HCT116 (cell line): ENCODE data around the gene PPP1R37. TPM values are rescaled to one million over a fixed set of nuclear protein-coding genes. Genes with fewer than 3 reads are reported as not detected.

Source experiments
- ATAC-seq: fragments of 200-7000 bp; cut with Tn5 transposase; 2 replicates; pipeline ENCODE4 v1.9.1; 2020; ENCODE audit warnings: mild to moderate bottlenecking, moderate library complexity
- BruUV-seq: library from RNA; stranded (reverse); fragments of 400-500 nt; replicated peaks from 2 replicates; lab custom pipeline; 2021; lab: Mats Ljungman, UMichigan
- CTCF ChIA-PET: fragments of 300-600 bp; sonication (Branson Sonifier 250); formaldehyde crosslinking; loops from one replicate; lab custom pipeline; 2021; ENCODE audit warnings: antibody characterized with exemption; lab: Charles Lee
- POLR2A ChIA-PET: fragments of 300-600, 350-600 bp; sonication (Branson Sonifier 250); formaldehyde crosslinking; loops from one replicate; lab custom pipeline; 2021; ENCODE audit warnings: antibody characterized with exemption; lab: Charles Lee
- RAD21 ChIA-PET, 2 experiments: fragments of 300-600 bp; sonication (Branson Sonifier 250); formaldehyde crosslinking; loops; one replicate each; lab custom pipeline; 2023; ENCODE audit warnings: low total read pairs in 2 of 2; ENCODE audit not compliant: uncharacterized antibody in 2 of 2, unreplicated experiment in 2 of 2, low non-redundant PET in 1 of 2; lab: Charles Lee
- DNase-seq: peaks from one replicate; pipeline ENCODE4 v3.0.0-alpha.2; 2010; ENCODE audit warnings: low read depth, low spot score
- H2AFZ ChIP-seq: fragments of 200-600 bp; shearing (Covaris generic), sonication (generic); 2 replicates; pipeline ENCODE4 v1.6.1; 2017; ENCODE audit warnings: low read depth, mixed run types, mixed read lengths, antibody characterized with exemption, low read length; ENCODE audit not compliant: poor library complexity, severe bottlenecking
- H3K27ac ChIP-seq: 2 replicates; pipeline ENCODE4 v1.5.1; 2012; ENCODE audit warnings: low read depth, low read length
- H3K27me3 ChIP-seq: fragments of 200-600 bp; sonication (generic); 2 replicates; pipeline ENCODE4 v1.6.1; 2016; ENCODE audit warnings: mixed run types, low read length, mixed read lengths; ENCODE audit not compliant: insufficient read depth
- H3K36me3 ChIP-seq, 2 experiments: fragments of 200-500 bp in 1 of 2; fragments of 200-600 bp in 1 of 2; sonication (Bioruptor generic) in 1 of 2; sonication (generic) in 1 of 2; 2 replicates each; pipeline versions ENCODE4 v1.5.1 to v1.6.1; 2014 to 2016; ENCODE audit warnings: low read length in 2 of 2, inconsistent platforms in 1 of 2, mixed read lengths in 1 of 2, mixed run types in 1 of 2; ENCODE audit not compliant: insufficient read depth in 2 of 2, control insufficient read depth in 1 of 2
- H3K4me1 ChIP-seq, 2 experiments: fragments of 200-600 bp in 1 of 2; sonication (generic) in 1 of 2; 2 replicates each; pipeline versions ENCODE4 v1.5.1 to v1.6.1; 2012 to 2017; ENCODE audit warnings: low read length in 2 of 2, inconsistent platforms in 1 of 2, mild to moderate bottlenecking in 1 of 2, mixed read lengths in 1 of 2, mixed run types in 1 of 2, moderate library complexity in 1 of 2; ENCODE audit not compliant: insufficient read depth in 2 of 2, control insufficient read depth in 1 of 2
- H3K4me2 ChIP-seq: fragments of 200-600 bp; sonication (generic); 2 replicates; pipeline ENCODE4 v1.6.1; 2017; ENCODE audit warnings: mixed run types, low read length, mixed read lengths
- H3K4me3 ChIP-seq, 2 experiments: fragments of 200-600 bp in 1 of 2; sonication (generic) in 1 of 2; replicated peaks in 1 of 2; 2 replicates each; pipeline ENCODE4 v1.5.1; 2011 to 2016; ENCODE audit warnings: low read length in 2 of 2, control low read depth in 1 of 2, low read depth in 1 of 2, mild to moderate bottlenecking in 1 of 2, mixed read lengths in 1 of 2, mixed run types in 1 of 2
- H3K79me2 ChIP-seq: fragments of 200-600 bp; sonication (generic); 2 replicates; pipeline ENCODE4 v1.6.1; 2017; ENCODE audit warnings: mild to moderate bottlenecking, mixed run types, low read length, moderate library complexity, mixed read lengths; ENCODE audit not compliant: insufficient read depth
- H3K9ac ChIP-seq: fragments of 200-600 bp; sonication (generic); 2 replicates; pipeline ENCODE4 v1.6.1; 2016; ENCODE audit warnings: low read length, mixed read lengths
- H3K9me2 ChIP-seq: fragments of 200-600 bp; sonication (generic), shearing (Covaris generic); 2 replicates; pipeline ENCODE4 v1.6.1; 2017; ENCODE audit warnings: mixed run types, mild to moderate bottlenecking, moderate library complexity; ENCODE audit not compliant: insufficient read depth
- H3K9me3 ChIP-seq, 2 experiments: fragments of 200-500 bp in 1 of 2; fragments of 200-600 bp in 1 of 2; sonication (Bioruptor generic) in 1 of 2; sonication (generic) in 1 of 2; 2 replicates each; pipeline ENCODE4 v1.6.1; 2014 to 2017; ENCODE audit warnings: low read length in 2 of 2, mixed read lengths in 2 of 2, inconsistent platforms in 1 of 2, low read depth in 1 of 2, mild to moderate bottlenecking in 1 of 2, mixed run types in 1 of 2, moderate library complexity in 1 of 2; ENCODE audit not compliant: control insufficient read depth in 1 of 2, insufficient read depth in 1 of 2
- H4K20me1 ChIP-seq: fragments of 200-600 bp; sonication (generic), shearing (Covaris generic); 2 replicates; pipeline ENCODE4 v1.6.1; 2017; ENCODE audit warnings: mixed run types, mild to moderate bottlenecking, moderate library complexity; ENCODE audit not compliant: insufficient read depth
- ATF3 ChIP-seq: IDR thresholded peaks from 2 replicates; pipeline ENCODE4 v1.6.1; 2012
- CEBPB ChIP-seq: IDR thresholded peaks from 2 replicates; pipeline ENCODE4 v1.6.1; 2012; ENCODE audit warnings: low read depth
- CTCF ChIP-seq, 3 experiments: fragments of 200-600 bp in 1 of 3; sonication (generic) in 1 of 3; IDR thresholded peaks in 2 of 3; conservative IDR thresholded peaks in 1 of 3; 2 replicates each; pipeline ENCODE4 v1.5.1; 2012 to 2017; ENCODE audit warnings: low read depth in 2 of 3, low read length in 2 of 3, antibody characterized with exemption in 1 of 3, borderline replicate concordance in 1 of 3, control low read depth in 1 of 3, mild to moderate bottlenecking in 1 of 3, mixed read lengths in 1 of 3, mixed run types in 1 of 3, moderate library complexity in 1 of 3; ENCODE audit not compliant: insufficient read depth in 1 of 3
- EGR1 ChIP-seq: IDR thresholded peaks from 2 replicates; pipeline ENCODE4 v1.6.1; 2012; ENCODE audit warnings: low read depth
- EZH2phosphoT487 ChIP-seq: fragments of 200-600 bp; IDR thresholded peaks from 2 replicates; pipeline ENCODE4 v1.6.1; 2018; ENCODE audit warnings: antibody characterized with exemption, borderline replicate concordance
- JUND ChIP-seq: IDR thresholded peaks from 2 replicates; pipeline ENCODE4 v1.6.1; 2012
- MAX ChIP-seq: IDR thresholded peaks from 2 replicates; pipeline ENCODE4 v1.6.1; 2012
- RAD21 ChIP-seq: IDR thresholded peaks from 2 replicates; pipeline ENCODE4 v1.6.1; 2012; ENCODE audit warnings: low read depth, mild to moderate bottlenecking
- REST ChIP-seq: IDR thresholded peaks from 2 replicates; pipeline ENCODE4 v1.6.1; 2012; ENCODE audit warnings: low read depth
- SIN3A ChIP-seq: IDR thresholded peaks from 2 replicates; pipeline ENCODE4 v1.6.1; 2012; ENCODE audit warnings: low read depth
- SP1 ChIP-seq: IDR thresholded peaks from 2 replicates; pipeline ENCODE4 v1.6.1; 2012; ENCODE audit warnings: low read depth
- SRF ChIP-seq: IDR thresholded peaks from 2 replicates; pipeline ENCODE4 v1.6.1; 2012; ENCODE audit warnings: low read depth
- TCF7L2 ChIP-seq: IDR thresholded peaks from 2 replicates; pipeline ENCODE4 v1.7.0; 2011; ENCODE audit warnings: borderline replicate concordance, inconsistent platforms; ENCODE audit not compliant: insufficient read depth, insufficient read length; ENCODE audit errors: extremely low read depth
- YY1 ChIP-seq: IDR thresholded peaks from 2 replicates; pipeline ENCODE4 v1.6.1; 2011; ENCODE audit warnings: low read length, low read depth, moderate library complexity, mild to moderate bottlenecking; ENCODE audit not compliant: insufficient replicate concordance; ENCODE audit errors: extremely low read depth
- ZFX ChIP-seq: fragments of 450-650 bp; IDR thresholded peaks from 2 replicates; pipeline ENCODE4 v1.6.1; 2017
- ZNF274 ChIP-seq: fragments of 200-500 bp; sonication (Bioruptor generic); IDR thresholded peaks from 2 replicates; pipeline ENCODE4 v1.6.1; 2014; ENCODE audit warnings: mild to moderate bottlenecking, low read depth, low read length, inconsistent platforms
- intact Hi-C: fragments of 100-400 bp; cut with micrococcal nuclease; formaldehyde crosslinking; loops from 2 replicates; pipeline ENCODE4 v1.10.0; 2022
- total RNA-seq: library from RNA; stranded (reverse); gene quantifications from one replicate; pipeline ENCODE4 v1.2.1, GENCODE V29; 2021; ENCODE audit not compliant: unreplicated experiment

PPP1R37 gene
- total RNA-seq, 1 experiment from 2014 or later = 32.7 TPM

GRCh38 chr19:45126654-45127053, 33.7 kb downstream of the PPP1R37 start:
- no peak for ATAC-seq
- no peaks in the 10 kb centered on the region for H4K20me1 ChIP-seq
- no peaks in the 10 kb centered on the region for H3K9me2 ChIP-seq
- CTCF ChIA-PET = interaction anchor here (2.3 kb wide), 1 partner anchor 34 kb away, joined by 9 read pairs; the partner anchor contains the start of gene PPP1R37
- H3K4me3 ChIP-seq = no peak overlapping the region
- no peak for DNase-seq
- no peaks in the 10 kb centered on the region for H3K27me3 ChIP-seq
- POLR2A ChIA-PET = no interaction called here
- H3K27ac ChIP-seq = no peak overlapping the region
- no peak overlapping the region for H2AFZ ChIP-seq
- no peak overlapping the region for H3K9ac ChIP-seq
- RAD21 ChIA-PET = no interaction called here
- BruUV-seq = no TSS peak
- TF ChIP-seq SRF (no peak), TCF7L2 (no peak)
- H3K9me3 ChIP-seq = no peaks in the 10 kb centered on the region
- peaks cover 12 to 23% of the 10 kb centered on the region in 2 experiments; a peak in 3 of 4 replicates for H3K4me1 ChIP-seq
- no peak overlapping the region for H3K4me2 ChIP-seq
- no peaks in the 10 kb centered on the region for H3K36me3 ChIP-seq
- peaks cover 60% of the 10 kb centered on the region for H3K79me2 ChIP-seq
- intact Hi-C loops = loop anchor here (2.0 kb wide), 1 partner anchor 110 kb away; no protein-coding TSS in a partner anchor

GRCh38 chr19:45128146-45128545, 35.2 kb downstream of the PPP1R37 start:
- Histone ChIP-seq H3K36me3 (no peaks in the 10 kb centered on the region), H3K79me2 (peaks cover 63% of the 10 kb centered on the region), H3K4me2 (no peak overlapping the region), H3K9ac (no peak overlapping the region), H3K4me1 (peaks cover 12 to 23% of the 10 kb centered on the region in 2 experiments; a peak in 3 of 4 replicates), H3K27me3 (no peaks in the 10 kb centered on the region), H3K4me3 (no peak overlapping the region), H4K20me1 (no peaks in the 10 kb centered on the region), H3K27ac (no peak overlapping the region), H2AFZ (no peak overlapping the region), H3K9me2 (no peaks in the 10 kb centered on the region), H3K9me3 (no peaks in the 10 kb centered on the region)
- ChIA-PET CTCF (no interaction called here), RAD21 (no interaction called here), POLR2A (no interaction called here)
- no peak for DNase-seq
- no TSS peak for BruUV-seq
- intact Hi-C loops = no loop called here
- ATAC-seq = no peak
- TF ChIP-seq SIN3A (no peak), CTCF (IDR thresholded peaks at IDR 0.05 in 2 of 3, conservative IDR thresholded peaks at IDR 0.05 in 1 of 3; ENCODE audit: borderline replicate concordance in 1 of 3, insufficient read depth in 1 of 3, low read depth in 2 of 3, low read length in 2 of 3) (no peak), MAX (no peak), EZH2phosphoT487 (no peak), RAD21 (no peak), YY1 (no peak), ZFX (no peak), ZNF274 (no peak), SP1 (no peak), JUND (no peak), ATF3 (no peak), TCF7L2 (no peak), EGR1 (no peak), REST (no peak), CEBPB (no peak)
